HEK293 (cell line): ENCODE data around the gene HIBCH.
A peak's percentile ranks its signal among the peaks of the same experiment; 100 is the strongest.

ENCODE experiments used
- CTCF ChIA-PET: fragments of 350-600 bp; formaldehyde crosslinking; extraction: SDS; loops from one replicate; lab custom pipeline; 2021; ENCODE audit warnings: antibody characterized with exemption; lab: Yijun Ruan, JAX
- POLR2A ChIA-PET: fragments of 300-600 bp; formaldehyde crosslinking; extraction: SDS; loops from one replicate; lab custom pipeline; 2020; ENCODE audit warnings: antibody characterized with exemption, inconsistent platforms; lab: Yijun Ruan, JAX
- H3K27ac ChIP-seq: fragments of 200-500 bp; sonication (Bioruptor generic); 2 replicates; pipeline ENCODE4 v1.5.1; 2014; ENCODE audit warnings: low read depth, low read length, control low read depth, inconsistent platforms; ENCODE audit errors: extremely low read depth
- H3K36me3 ChIP-seq, 2 experiments: fragments of 200-500 bp in 1 of 2; sonication (Bioruptor generic) in 1 of 2; 1 replicate in 1 of 2; 2 replicates in 1 of 2; pipeline ENCODE4 v1.5.1; 2014 to 2017; ENCODE audit warnings: inconsistent platforms in 2 of 2, low read length in 2 of 2; ENCODE audit not compliant: control insufficient read depth in 2 of 2, insufficient read depth in 1 of 2
- H3K4me1 ChIP-seq: fragments of 200-500 bp; sonication (Bioruptor generic); 2 replicates; pipeline ENCODE4 v1.5.1; 2014; ENCODE audit warnings: mild to moderate bottlenecking, low read length, inconsistent platforms; ENCODE audit not compliant: control insufficient read depth, insufficient read depth
- H3K4me3 ChIP-seq: 2 replicates; pipeline ENCODE4 v1.5.1; 2011; ENCODE audit warnings: low read depth, mild to moderate bottlenecking, control low read depth, low read length, moderate library complexity
- H3K9me3 ChIP-seq: fragments of 200-500 bp; sonication (Bioruptor generic); 2 replicates; pipeline ENCODE4 v1.5.1; 2014; ENCODE audit warnings: low read depth, low read length, inconsistent platforms; ENCODE audit not compliant: control insufficient read depth, insufficient read depth
- KLF16 ChIP-seq: fragments of 450-650 bp; formaldehyde crosslinking; IDR thresholded peaks from 2 replicates; pipeline ENCODE4 v1.5.1; 2017; ENCODE audit warnings: missing biosample characterization, missing genetic modification characterization
- SP3 ChIP-seq: fragments of 450-650 bp; formaldehyde crosslinking; IDR thresholded peaks from 2 replicates; pipeline ENCODE4 v1.5.1; 2016; ENCODE audit warnings: missing biosample characterization, missing genetic modification characterization
- TCF7L2 ChIP-seq: IDR thresholded peaks from 2 replicates; pipeline ENCODE4 v1.6.1; 2011; ENCODE audit warnings: low read depth, mild to moderate bottlenecking, inconsistent platforms, low read length, moderate library complexity, borderline replicate concordance
- YY1 ChIP-seq: fragments of 450-650 bp; formaldehyde crosslinking; IDR thresholded peaks from 2 replicates; pipeline ENCODE4 v1.5.1; 2018; ENCODE audit warnings: missing biosample characterization, missing genetic modification characterization
- ZBTB17 ChIP-seq: fragments of 450-650 bp; formaldehyde crosslinking; IDR thresholded peaks from 2 replicates; pipeline ENCODE4 v1.5.1; 2016; ENCODE audit warnings: missing biosample characterization, missing genetic modification characterization
- ZBTB20 ChIP-seq: fragments of 450-650 bp; formaldehyde crosslinking; IDR thresholded peaks from 2 replicates; pipeline ENCODE4 v1.5.1; 2016; ENCODE audit warnings: missing biosample characterization, missing genetic modification characterization
- ZNF174 ChIP-seq: fragments of 450-650 bp; formaldehyde crosslinking; IDR thresholded peaks from 2 replicates; pipeline ENCODE4 v1.5.0; 2017; ENCODE audit warnings: missing biosample characterization, mild to moderate bottlenecking, missing genetic modification characterization
- ZNF248 ChIP-seq: fragments of 450-650 bp; formaldehyde crosslinking; IDR thresholded peaks from 2 replicates; pipeline ENCODE4 v1.5.1; 2017; ENCODE audit warnings: missing biosample characterization, missing genetic modification characterization
- ZNF266 ChIP-seq: fragments of 450-650 bp; formaldehyde crosslinking; IDR thresholded peaks from 2 replicates; pipeline ENCODE4 v1.5.1; 2016; ENCODE audit warnings: missing biosample characterization, missing genetic modification characterization, low read depth
- ZNF529 ChIP-seq: fragments of 450-650 bp; formaldehyde crosslinking; IDR thresholded peaks from 2 replicates; pipeline ENCODE4 v1.5.1; 2017; ENCODE audit warnings: missing genetic modification characterization, missing biosample characterization; ENCODE audit not compliant: insufficient replicate concordance
- ZNF560 ChIP-seq: fragments of 450-650 bp; formaldehyde crosslinking; IDR thresholded peaks from 2 replicates; pipeline ENCODE4 v1.5.1; 2017; ENCODE audit warnings: missing biosample characterization, missing genetic modification characterization, borderline replicate concordance
- ZNF600 ChIP-seq: fragments of 450-650 bp; formaldehyde crosslinking; IDR thresholded peaks from 2 replicates; pipeline ENCODE4 v1.5.1; 2016; ENCODE audit warnings: missing biosample characterization, missing genetic modification characterization
- ZNF792 ChIP-seq: fragments of 450-650 bp; formaldehyde crosslinking; IDR thresholded peaks from 2 replicates; pipeline ENCODE4 v1.5.1; 2016; ENCODE audit warnings: missing biosample characterization, missing genetic modification characterization
- TF ChIP-seq, protein P1 (sequence below): fragments of 450-650 bp; formaldehyde crosslinking; IDR thresholded peaks from 2 replicates; pipeline ENCODE4 v1.5.1; 2016; ENCODE audit warnings: missing biosample characterization, missing genetic modification characterization, low read depth
- TF ChIP-seq, protein P2 (sequence below): fragments of 450-650 bp; formaldehyde crosslinking; IDR thresholded peaks from 2 replicates; pipeline ENCODE4 v1.5.1; 2016; ENCODE audit warnings: missing biosample characterization, missing genetic modification characterization
- TF ChIP-seq, protein P3 (sequence below): fragments of 450-650 bp; formaldehyde crosslinking; IDR thresholded peaks from 2 replicates; pipeline ENCODE4 v1.5.1; 2016; ENCODE audit warnings: missing biosample characterization, missing genetic modification characterization
- TF ChIP-seq, protein P4 (sequence below): fragments of 450-650 bp; formaldehyde crosslinking; IDR thresholded peaks from 2 replicates; pipeline ENCODE4 v1.5.1; 2016; ENCODE audit warnings: missing biosample characterization, missing genetic modification characterization
- TF ChIP-seq, protein P5 (sequence below): fragments of 450-650 bp; formaldehyde crosslinking; IDR thresholded peaks from 2 replicates; pipeline ENCODE4 v1.5.1; 2017; ENCODE audit warnings: missing biosample characterization, missing genetic modification characterization
- TF ChIP-seq, protein P6 (sequence below): fragments of 450-650 bp; formaldehyde crosslinking; IDR thresholded peaks from 2 replicates; pipeline ENCODE4; 2016; ENCODE audit warnings: missing biosample characterization, missing genetic modification characterization
- TF ChIP-seq, protein P7 (sequence below): fragments of 450-650 bp; formaldehyde crosslinking; IDR thresholded peaks from 2 replicates; pipeline ENCODE4 v1.5.1; 2017; ENCODE audit warnings: missing biosample characterization, missing genetic modification characterization

Gene HIBCH

DNA sequence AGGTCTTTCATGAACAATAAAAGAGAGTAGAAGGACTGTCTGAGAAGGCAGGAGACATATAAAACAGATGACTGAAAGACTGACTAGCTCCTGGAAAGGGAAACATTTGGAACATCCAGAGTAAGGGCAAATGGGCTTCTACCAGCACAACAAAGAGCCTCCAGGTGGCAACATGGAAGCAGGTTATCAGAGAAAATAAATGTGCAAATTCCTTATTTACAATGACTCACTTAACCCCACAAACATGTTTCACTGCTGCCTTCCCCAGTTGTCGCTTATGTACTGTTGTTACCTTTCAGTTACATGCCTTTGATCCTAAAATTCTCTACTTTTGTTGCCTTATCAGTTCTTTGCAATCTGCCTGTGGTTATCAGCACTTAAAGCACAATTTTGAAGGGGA, 117.0 kb downstream of the HIBCH start:
- no peaks in the 10 kb centered on the region for H3K9me3 ChIP-seq
- POLR2A ChIA-PET, result no interaction called here
- TF ChIP-seq ZNF266 (tag by site-specific recombination), result no peak
- TF ChIP-seq ZNF529 (tag by site-specific recombination), result no peak
- no peak for TF ChIP-seq SP3 (tag by site-specific recombination)
- no peak for TF ChIP-seq ZNF792 (tag by site-specific recombination)
- TF ChIP-seq ZNF248 (tag by site-specific recombination), result no peak
- TF ChIP-seq TCF7L2, result 0 out of 2 replicates have a peak, but pooled peaks have one; percentile 15
- no peak for TF ChIP-seq KLF16
- H3K4me3 ChIP-seq, result no peak overlapping the region
- H3K36me3 ChIP-seq, result peaks cover 0 to 9% of the 10 kb centered on the region in 2 experiments; a peak in 1 of 3 replicates
- peaks cover 21% of the 10 kb centered on the region for H3K4me1 ChIP-seq
- no peak overlapping the region for H3K27ac ChIP-seq
- CTCF ChIA-PET, result interaction anchor here (0.6 kb wide), 1 partner anchor 181 kb away, joined by 4 read pairs; no protein-coding TSS in a partner anchor

DNA sequence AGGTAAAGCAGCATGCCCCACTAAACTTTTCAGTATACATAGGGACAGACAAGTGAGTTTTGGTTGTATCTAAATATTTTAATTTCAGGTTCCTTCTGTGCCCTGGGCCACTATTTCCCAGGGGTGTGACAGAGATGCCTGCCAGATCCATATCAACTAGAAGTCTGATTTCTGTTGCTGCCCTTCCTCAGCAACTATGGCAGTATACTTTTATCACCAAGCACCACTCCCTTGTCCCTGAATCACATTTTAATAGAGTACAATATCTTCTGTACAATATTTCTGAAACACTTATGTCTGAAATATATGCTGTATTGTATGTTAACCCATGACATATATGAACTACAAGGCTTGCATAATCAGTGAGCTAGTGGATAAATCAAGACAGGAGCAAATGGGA, 117.6 kb downstream of the HIBCH start:
- ChIA-PET POLR2A (no interaction called here), CTCF (no interaction called here)
- no peak overlapping the region for H3K27ac ChIP-seq
- H3K4me1 ChIP-seq, result peaks cover 21% of the 10 kb centered on the region
- peaks cover 0 to 9% of the 10 kb centered on the region in 2 experiments; a peak in 1 of 3 replicates for H3K36me3 ChIP-seq
- H3K9me3 ChIP-seq, result no peaks in the 10 kb centered on the region
- H3K4me3 ChIP-seq, result no peak overlapping the region
- TF ChIP-seq ZNF600 (tag by site-specific recombination), result no peak
- TF ChIP-seq, protein P1, sequence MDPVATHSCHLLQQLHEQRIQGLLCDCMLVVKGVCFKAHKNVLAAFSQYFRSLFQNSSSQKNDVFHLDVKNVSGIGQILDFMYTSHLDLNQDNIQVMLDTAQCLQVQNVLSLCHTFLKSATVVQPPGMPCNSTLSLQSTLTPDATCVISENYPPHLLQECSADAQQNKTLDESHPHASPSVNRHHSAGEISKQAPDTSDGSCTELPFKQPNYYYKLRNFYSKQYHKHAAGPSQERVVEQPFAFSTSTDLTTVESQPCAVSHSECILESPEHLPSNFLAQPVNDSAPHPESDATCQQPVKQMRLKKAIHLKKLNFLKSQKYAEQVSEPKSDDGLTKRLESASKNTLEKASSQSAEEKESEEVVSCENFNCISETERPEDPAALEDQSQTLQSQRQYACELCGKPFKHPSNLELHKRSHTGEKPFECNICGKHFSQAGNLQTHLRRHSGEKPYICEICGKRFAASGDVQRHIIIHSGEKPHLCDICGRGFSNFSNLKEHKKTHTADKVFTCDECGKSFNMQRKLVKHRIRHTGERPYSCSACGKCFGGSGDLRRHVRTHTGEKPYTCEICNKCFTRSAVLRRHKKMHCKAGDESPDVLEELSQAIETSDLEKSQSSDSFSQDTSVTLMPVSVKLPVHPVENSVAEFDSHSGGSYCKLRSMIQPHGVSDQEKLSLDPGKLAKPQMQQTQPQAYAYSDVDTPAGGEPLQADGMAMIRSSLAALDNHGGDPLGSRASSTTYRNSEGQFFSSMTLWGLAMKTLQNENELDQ (tag by site-specific recombination), result no peak
- TF ChIP-seq, protein P2, sequence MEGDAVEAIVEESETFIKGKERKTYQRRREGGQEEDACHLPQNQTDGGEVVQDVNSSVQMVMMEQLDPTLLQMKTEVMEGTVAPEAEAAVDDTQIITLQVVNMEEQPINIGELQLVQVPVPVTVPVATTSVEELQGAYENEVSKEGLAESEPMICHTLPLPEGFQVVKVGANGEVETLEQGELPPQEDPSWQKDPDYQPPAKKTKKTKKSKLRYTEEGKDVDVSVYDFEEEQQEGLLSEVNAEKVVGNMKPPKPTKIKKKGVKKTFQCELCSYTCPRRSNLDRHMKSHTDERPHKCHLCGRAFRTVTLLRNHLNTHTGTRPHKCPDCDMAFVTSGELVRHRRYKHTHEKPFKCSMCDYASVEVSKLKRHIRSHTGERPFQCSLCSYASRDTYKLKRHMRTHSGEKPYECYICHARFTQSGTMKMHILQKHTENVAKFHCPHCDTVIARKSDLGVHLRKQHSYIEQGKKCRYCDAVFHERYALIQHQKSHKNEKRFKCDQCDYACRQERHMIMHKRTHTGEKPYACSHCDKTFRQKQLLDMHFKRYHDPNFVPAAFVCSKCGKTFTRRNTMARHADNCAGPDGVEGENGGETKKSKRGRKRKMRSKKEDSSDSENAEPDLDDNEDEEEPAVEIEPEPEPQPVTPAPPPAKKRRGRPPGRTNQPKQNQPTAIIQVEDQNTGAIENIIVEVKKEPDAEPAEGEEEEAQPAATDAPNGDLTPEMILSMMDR (tag by site-specific recombination), result no peak
- TF ChIP-seq, protein P3, sequence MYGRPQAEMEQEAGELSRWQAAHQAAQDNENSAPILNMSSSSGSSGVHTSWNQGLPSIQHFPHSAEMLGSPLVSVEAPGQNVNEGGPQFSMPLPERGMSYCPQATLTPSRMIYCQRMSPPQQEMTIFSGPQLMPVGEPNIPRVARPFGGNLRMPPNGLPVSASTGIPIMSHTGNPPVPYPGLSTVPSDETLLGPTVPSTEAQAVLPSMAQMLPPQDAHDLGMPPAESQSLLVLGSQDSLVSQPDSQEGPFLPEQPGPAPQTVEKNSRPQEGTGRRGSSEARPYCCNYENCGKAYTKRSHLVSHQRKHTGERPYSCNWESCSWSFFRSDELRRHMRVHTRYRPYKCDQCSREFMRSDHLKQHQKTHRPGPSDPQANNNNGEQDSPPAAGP (tag by site-specific recombination), result no peak
- TF ChIP-seq ZNF248 (tag by site-specific recombination), result no peak
- TF ChIP-seq, protein P4, sequence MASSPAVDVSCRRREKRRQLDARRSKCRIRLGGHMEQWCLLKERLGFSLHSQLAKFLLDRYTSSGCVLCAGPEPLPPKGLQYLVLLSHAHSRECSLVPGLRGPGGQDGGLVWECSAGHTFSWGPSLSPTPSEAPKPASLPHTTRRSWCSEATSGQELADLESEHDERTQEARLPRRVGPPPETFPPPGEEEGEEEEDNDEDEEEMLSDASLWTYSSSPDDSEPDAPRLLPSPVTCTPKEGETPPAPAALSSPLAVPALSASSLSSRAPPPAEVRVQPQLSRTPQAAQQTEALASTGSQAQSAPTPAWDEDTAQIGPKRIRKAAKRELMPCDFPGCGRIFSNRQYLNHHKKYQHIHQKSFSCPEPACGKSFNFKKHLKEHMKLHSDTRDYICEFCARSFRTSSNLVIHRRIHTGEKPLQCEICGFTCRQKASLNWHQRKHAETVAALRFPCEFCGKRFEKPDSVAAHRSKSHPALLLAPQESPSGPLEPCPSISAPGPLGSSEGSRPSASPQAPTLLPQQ, result no peak
- TF ChIP-seq KLF16, result no peak
- TF ChIP-seq, protein P5, sequence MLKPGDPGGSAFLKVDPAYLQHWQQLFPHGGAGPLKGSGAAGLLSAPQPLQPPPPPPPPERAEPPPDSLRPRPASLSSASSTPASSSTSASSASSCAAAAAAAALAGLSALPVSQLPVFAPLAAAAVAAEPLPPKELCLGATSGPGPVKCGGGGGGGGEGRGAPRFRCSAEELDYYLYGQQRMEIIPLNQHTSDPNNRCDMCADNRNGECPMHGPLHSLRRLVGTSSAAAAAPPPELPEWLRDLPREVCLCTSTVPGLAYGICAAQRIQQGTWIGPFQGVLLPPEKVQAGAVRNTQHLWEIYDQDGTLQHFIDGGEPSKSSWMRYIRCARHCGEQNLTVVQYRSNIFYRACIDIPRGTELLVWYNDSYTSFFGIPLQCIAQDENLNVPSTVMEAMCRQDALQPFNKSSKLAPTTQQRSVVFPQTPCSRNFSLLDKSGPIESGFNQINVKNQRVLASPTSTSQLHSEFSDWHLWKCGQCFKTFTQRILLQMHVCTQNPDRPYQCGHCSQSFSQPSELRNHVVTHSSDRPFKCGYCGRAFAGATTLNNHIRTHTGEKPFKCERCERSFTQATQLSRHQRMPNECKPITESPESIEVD (tag by site-specific recombination), result no peak
- no peak for TF ChIP-seq ZBTB17 (tag by site-specific recombination)
- TF ChIP-seq YY1 (tag by site-specific recombination), result no peak
- no peak for TF ChIP-seq ZBTB20 (tag by site-specific recombination)
- no peak for TF ChIP-seq ZNF560 (tag by site-specific recombination)
- no peak for TF ChIP-seq ZNF174 (tag by site-specific recombination)
- TF ChIP-seq, protein P6, sequence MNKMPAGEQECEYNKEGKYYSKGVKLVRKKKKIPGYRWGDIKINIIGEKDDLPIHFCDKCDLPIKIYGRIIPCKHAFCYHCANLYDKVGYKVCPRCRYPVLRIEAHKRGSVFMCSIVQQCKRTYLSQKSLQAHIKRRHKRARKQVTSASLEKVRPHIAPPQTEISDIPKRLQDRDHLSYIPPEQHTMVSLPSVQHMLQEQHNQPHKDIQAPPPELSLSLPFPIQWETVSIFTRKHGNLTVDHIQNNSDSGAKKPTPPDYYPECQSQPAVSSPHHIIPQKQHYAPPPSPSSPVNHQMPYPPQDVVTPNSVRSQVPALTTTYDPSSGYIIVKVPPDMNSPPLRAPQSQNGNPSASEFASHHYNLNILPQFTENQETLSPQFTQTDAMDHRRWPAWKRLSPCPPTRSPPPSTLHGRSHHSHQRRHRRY (tag by site-specific recombination), result no peak
- TF ChIP-seq, protein P7, sequence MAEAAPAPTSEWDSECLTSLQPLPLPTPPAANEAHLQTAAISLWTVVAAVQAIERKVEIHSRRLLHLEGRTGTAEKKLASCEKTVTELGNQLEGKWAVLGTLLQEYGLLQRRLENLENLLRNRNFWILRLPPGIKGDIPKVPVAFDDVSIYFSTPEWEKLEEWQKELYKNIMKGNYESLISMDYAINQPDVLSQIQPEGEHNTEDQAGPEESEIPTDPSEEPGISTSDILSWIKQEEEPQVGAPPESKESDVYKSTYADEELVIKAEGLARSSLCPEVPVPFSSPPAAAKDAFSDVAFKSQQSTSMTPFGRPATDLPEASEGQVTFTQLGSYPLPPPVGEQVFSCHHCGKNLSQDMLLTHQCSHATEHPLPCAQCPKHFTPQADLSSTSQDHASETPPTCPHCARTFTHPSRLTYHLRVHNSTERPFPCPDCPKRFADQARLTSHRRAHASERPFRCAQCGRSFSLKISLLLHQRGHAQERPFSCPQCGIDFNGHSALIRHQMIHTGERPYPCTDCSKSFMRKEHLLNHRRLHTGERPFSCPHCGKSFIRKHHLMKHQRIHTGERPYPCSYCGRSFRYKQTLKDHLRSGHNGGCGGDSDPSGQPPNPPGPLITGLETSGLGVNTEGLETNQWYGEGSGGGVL (tag by site-specific recombination), result no peak
